GM18861 (cell line): Measurements from ENCODE around the gene SUPT5H.

Experiments used
- ATAC-seq: cut with Tn5 transposase; IDR thresholded peaks from one replicate; pipeline ENCODE4 v1.9.1; 2021; ENCODE audit not compliant: unreplicated experiment

SUPT5H gene

GRCh38 chr19:39518975-39519374 lies 73.6 kb downstream of the SUPT5H start:
- no peak for ATAC-seq

GRCh38 chr19:39520541-39521484 lies 75.4 kb downstream of the SUPT5H start:
- no peak for ATAC-seq

- no peak for ATAC-seq
These were observed 79.1 kb downstream of the SUPT5H start for GRCh38 chr19:39524495-39524894.

GRCh38 chr19:39525205-39525604 lies 79.8 kb downstream of the SUPT5H start:
- no peak for ATAC-seq
